Right cardiac atrium (tissue), 5 donors: Measurements from ENCODE around the gene CFAP100. TPM values are rescaled to one million over a fixed set of nuclear protein-coding genes. Genes with fewer than 3 reads are reported as not detected.

Experiments used
- ATAC-seq, 2 donors: fragments of 200-7000 bp; cut with Tn5 transposase; one replicate each; pipeline versions ENCODE4 v1.8.0 to v1.9.1; 2020; ENCODE audit warnings: moderate library complexity in 2 of 2, mild to moderate bottlenecking in 1 of 2
- DNase-seq, 3 donors: peaks; one replicate each; pipeline ENCODE4 v3.0.0-alpha.2; 2020
- H3K27ac ChIP-seq: one replicate; pipeline ENCODE4 v1.5.1; 2013; ENCODE audit warnings: mild to moderate bottlenecking, low read length, control low read depth, moderate library complexity
- H3K27me3 ChIP-seq: one replicate; pipeline ENCODE4 v1.6.1; 2013; ENCODE audit not compliant: control insufficient read depth, insufficient read depth
- H3K4me1 ChIP-seq: one replicate; pipeline ENCODE4 v1.6.1; 2013; ENCODE audit warnings: low read length; ENCODE audit not compliant: control insufficient read depth, insufficient read depth
- H3K4me3 ChIP-seq: one replicate; pipeline ENCODE4 v1.5.1; 2013; ENCODE audit warnings: low read length, control low read depth
- H3K9me3 ChIP-seq: one replicate; pipeline ENCODE4 v1.6.1; 2013; ENCODE audit warnings: low read length; ENCODE audit not compliant: control insufficient read depth
- WGBS: extraction: QIAGEN DNeasy Blood & Tissue Kit; methylation state at CpG from one replicate; pipeline ENCODE4 v1.1.7; 2013; 5-methylcytosine and 5-hydroxymethylcytosine counted together
- intact Hi-C, 4 donors: fragments of 100-400 bp; cut with DNase I; formaldehyde crosslinking; loops; one replicate each; pipeline versions ENCODE4 v1.11.0 to v1.14.0; 2022 to 2023
- polyA plus RNA-seq: library from polyadenylated mRNA; stranded (reverse); fragments of 200-250 nt; gene quantifications from one replicate; pipeline ENCODE4 v1.2.3, GENCODE V29; 2013
- total RNA-seq, 4 donors: library from RNA; stranded (reverse); fragmentation: NEBNext Ultra II Directional; extraction: Animal tissue kit (Norgen Biotek cat#: 25700); gene quantifications; one replicate each; pipeline ENCODE4 v1.2.1, GENCODE V29; 2021
- donor health status: healthy with polysubstance abuse.
- donor health status: DM: no; HTN: yes; CAD: no.
- donor health status: DM: no; HTN: no; CAD: no.
- donor health status: DM: no; HTN: yes; CAD: no; lungs with severe emphysema.
- donor health status: DM: yes; HTN: yes; CAD: no.

The CFAP100 gene
- total and polyA plus RNA-seq, 5 donors, result not detected

DNA sequence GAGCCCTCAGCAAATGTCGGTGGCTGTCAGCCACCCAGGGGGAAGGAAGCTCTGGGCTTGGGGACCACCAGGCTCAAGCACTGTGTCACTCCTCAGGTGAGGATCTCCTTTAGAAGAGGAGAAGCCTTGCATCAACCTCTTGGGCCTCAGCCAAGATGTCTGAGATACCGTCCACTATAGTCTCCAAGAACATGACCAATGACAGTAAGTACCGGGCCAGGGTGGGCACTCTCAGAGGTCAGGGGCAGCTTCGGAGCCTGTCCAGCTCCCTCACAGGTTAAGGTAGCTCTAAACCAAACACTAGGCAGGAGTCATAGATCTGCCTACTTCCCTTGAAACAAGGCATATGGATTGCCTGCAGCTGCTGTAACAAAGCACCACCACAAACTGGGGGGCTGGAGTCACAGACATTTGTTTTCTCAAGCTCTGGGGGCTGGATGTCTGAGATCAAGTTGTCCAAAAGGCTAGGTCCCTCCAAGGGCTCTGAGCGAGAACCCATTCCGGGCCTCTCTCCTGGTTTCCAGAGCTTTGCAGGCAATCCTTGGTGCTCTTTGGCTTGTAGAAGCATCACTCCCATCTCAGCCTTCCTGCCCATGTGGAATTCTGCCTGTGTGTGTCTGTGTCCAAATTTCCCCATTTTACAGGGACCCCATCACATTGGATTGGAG, 1.3 kb downstream of the CFAP100 start:
- Histone ChIP-seq H3K4me3 (no peak overlapping the region), H3K27ac (no peak overlapping the region), H3K9me3 (no peaks in the 10 kb centered on the region), H3K27me3 (no peaks in the 10 kb centered on the region), H3K4me1 (no peaks in the 10 kb centered on the region)
- WGBS, result 90% methylated on average over 6 of the region's 6 CpGs
- DNase-seq (no peak), ATAC-seq (no peak)
- intact Hi-C loops, result loop anchor here in 2 of 4 donors (5.0 to 10.0 kb wide), 2 partner anchors 139 to 261 kb away; no protein-coding TSS in a partner anchor

DNA sequence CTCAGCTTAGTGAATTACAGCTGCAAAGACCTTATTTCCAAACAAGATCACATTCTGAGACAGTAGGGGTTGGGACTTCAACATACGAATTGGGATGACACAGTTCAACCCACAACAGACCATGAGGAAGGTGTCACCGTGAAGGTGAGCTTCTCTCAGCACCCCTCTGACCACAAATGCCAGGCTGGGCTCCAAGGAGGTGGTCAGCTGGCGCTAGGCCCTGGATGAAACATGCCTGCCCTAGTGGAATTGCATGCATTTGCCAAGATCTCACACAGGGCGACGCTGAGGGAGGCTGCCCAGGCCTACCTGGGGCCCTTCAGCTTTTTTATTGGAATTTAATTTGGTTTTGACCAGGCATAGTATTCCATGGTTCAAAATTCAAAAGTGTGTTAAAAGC, 1.8 kb downstream of the CFAP100 start:
- ATAC-seq, result no peak
- WGBS, result 92% methylated on average over 5 of the region's 5 CpGs
- H3K27ac ChIP-seq, result no peak overlapping the region
- no peaks in the 10 kb centered on the region for H3K4me1 ChIP-seq
- intact Hi-C loops, result loop anchor here in 2 of 4 donors (5.0 to 10.0 kb wide), 2 partner anchors 139 to 262 kb away; no protein-coding TSS in a partner anchor
- DNase-seq, result no peak
- no peaks in the 10 kb centered on the region for H3K9me3 ChIP-seq
- H3K4me3 ChIP-seq, result no peak overlapping the region
- no peaks in the 10 kb centered on the region for H3K27me3 ChIP-seq

DNA sequence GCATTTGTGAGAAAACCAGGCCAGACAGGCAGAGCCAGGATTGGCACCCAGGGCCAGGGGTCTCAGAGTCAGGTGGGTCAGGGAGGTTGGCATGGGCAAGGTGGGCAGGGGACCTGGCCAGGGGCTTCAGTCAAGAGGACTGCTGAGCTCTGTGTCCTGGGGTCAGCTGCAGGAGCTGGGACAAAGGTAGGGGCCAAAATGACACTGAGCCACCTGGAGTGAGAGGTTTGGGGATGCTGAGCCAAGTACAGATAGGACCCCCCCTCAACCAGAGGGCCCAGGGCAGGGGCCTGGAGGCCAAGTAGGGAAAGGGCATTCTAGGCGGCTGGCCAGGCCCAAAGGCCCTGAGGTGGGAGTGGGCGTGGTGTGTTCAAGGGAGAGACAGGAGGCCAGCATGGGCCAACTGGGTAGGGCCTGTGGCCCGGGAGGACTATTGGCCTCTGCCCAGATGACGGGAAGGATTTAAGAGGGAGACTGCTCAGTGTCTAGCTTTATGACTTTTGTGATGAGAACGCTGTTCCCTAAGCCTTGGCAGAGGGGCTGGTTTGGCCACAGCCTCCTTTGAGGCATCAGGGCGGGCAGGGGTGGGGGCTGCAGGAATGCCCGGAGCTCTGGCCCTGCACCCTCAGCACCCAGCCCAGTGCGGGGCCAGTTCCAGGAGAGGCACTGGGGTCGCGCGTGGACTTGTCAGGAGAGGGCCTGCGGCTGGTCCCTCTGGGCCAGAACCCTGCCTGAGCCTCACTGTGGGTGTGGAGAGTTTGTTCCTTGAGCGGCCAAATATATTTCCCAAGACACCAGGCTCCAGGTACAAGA, 3.1 kb downstream of the CFAP100 start:
- Histone ChIP-seq H3K27me3 (no peaks in the 10 kb centered on the region), H3K4me1 (no peaks in the 10 kb centered on the region), H3K4me3 (no peak overlapping the region), H3K9me3 (no peaks in the 10 kb centered on the region), H3K27ac (no peak overlapping the region)
- WGBS, result 90% methylated on average over 13 of the region's 13 CpGs
- DNase-seq, result peak in 1 of 3 donors; percentile 43
- intact Hi-C loops, result loop anchor here in 2 of 4 donors (5.0 to 10.0 kb wide), 2 partner anchors 141 to 263 kb away; no protein-coding TSS in a partner anchor
- no peak for ATAC-seq

DNA sequence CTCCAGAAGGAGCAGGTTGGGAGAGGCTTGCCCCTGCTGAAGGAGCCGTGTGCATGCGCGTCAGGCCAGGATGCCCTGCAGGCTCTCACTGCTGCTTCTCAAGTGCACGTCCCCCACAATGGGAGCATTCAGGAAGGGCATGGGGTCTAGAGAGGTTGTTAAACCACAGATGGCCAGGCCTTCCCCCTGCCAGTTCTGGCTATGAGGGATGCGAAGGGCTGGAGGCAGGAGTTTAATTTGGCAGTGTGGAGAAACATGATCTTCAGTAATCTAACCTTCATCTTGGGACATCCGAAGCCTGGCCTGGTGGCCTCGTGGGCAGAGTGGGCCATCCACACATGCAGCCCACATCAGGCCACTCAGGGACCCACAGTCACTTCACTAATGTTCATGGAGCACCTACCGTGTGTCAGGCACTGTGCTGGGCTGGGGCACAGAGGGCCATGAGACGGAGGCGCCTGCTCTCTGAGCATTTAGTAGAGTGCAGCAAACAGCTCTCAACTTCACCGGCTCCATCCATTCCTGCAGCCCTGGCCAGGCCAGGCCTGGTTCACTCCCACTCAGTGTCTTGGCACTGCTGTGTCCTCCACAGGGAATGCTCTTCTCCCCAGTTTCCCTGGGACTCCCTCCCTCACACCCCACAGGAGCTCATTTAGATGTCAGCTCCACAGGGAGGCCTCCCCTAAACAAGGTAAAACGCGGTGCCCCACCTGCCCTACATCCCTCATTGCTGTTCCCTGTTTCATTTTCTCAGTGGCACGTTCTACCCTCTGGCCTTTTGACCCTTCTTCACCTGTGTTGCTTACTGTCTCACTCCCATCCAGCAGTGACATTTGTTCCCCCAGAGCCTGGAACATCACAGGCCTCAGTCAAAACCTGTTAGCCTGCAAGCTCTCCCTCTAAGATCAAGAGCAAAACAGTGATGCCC, 4.0 kb downstream of the CFAP100 start:
- intact Hi-C loops, result loop anchor here in 2 of 4 donors (5.0 to 10.0 kb wide), 2 partner anchors 141 to 264 kb away; no protein-coding TSS in a partner anchor
- WGBS, result 89% methylated on average over 14 of the region's 14 CpGs
- ATAC-seq (no peak), DNase-seq (no peak)
- Histone ChIP-seq H3K27me3 (no peaks in the 10 kb centered on the region), H3K4me1 (no peaks in the 10 kb centered on the region), H3K4me3 (no peak overlapping the region), H3K9me3 (no peaks in the 10 kb centered on the region), H3K27ac (no peak overlapping the region)

DNA sequence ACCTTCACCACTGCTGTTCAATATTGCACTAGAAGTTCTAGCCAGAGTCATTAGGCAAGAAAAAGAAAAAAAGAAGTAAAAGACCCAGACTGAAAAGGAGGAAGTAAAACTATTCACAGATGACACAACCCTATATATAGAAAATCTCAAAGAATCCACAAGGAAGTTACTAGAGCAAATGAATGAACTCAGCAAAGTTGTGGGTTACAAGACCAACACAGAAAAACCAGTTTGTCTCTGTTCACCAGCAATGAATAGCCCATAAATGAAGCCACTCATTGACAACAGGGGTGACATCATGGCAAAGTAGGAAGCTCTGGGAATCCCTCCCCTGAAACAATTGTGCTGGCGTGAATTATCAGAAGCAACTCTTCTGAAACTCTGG, 4.6 kb downstream of the CFAP100 start:
- Histone ChIP-seq H3K4me3 (no peak overlapping the region), H3K4me1 (no peaks in the 10 kb centered on the region), H3K27ac (no peak overlapping the region), H3K27me3 (no peaks in the 10 kb centered on the region), H3K9me3 (no peaks in the 10 kb centered on the region)
- ATAC-seq (no peak), DNase-seq (no peak)
- WGBS, result 57% methylated on average over 1 of the region's 1 CpG
- intact Hi-C loops, result loop anchor here in 2 of 4 donors (5.0 to 10.0 kb wide), 2 partner anchors 142 to 265 kb away; no protein-coding TSS in a partner anchor

DNA sequence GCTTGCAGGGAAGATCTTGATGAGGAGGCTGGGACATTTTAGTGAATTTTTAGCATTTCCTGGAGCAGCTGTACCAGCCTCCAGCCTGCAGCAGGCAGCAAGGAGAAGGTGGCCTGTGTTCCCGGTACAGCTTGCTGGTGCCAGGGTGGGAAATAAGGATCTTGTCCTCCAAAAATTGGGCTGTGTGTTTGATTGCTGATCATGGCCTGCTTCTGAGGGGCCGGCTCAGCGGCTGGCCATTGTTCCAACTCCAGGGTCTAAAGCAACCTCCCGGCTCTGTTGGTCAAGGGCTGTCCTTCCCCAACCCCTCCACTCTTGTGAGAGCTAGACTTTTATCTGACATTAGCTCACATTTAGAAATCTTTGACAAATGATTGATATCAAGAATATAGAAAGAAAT, 5.0 kb downstream of the CFAP100 start:
- ATAC-seq (no peak), DNase-seq (no peak)
- no peak overlapping the region for H3K27ac ChIP-seq
- H3K4me3 ChIP-seq, result no peak overlapping the region
- intact Hi-C loops, result loop anchor here in 2 of 4 donors (5.0 to 10.0 kb wide), 2 partner anchors 142 to 265 kb away; no protein-coding TSS in a partner anchor
- H3K4me1 ChIP-seq, result no peaks in the 10 kb centered on the region
- WGBS, result 88% methylated on average over 4 of the region's 4 CpGs
- H3K9me3 ChIP-seq, result no peaks in the 10 kb centered on the region
- H3K27me3 ChIP-seq, result no peaks in the 10 kb centered on the region

DNA sequence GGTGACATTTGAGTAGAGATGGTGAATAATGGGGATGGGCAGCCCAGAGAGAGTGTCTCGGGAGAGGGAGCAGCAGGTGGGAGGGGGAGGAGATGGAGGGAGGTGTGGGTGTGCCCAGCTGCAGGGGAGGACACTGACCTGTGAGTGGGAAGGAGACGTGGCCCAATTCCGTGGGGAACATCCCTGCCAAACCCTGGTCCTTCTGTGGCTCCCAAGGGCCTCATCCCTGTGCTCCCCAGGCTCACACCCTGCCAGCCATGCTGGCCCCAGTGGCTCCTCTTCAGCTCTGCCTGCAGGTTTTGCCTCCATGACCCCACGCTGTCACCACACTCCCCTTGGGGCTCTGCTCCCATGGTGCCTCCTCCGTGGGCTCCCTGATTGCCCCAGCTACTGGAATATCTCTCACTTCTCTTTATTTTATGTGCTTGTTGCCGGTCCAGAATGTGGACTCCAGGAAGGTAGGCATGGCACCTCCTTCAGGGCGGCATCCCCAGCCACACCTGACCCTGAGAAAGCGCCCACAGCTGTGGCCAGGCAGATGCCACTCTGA, 7.0 kb downstream of the CFAP100 start:
- 70% methylated on average over 8 of the region's 8 CpGs for WGBS
- DNase-seq (no peak), ATAC-seq (no peak)
- no peak overlapping the region for H3K4me3 ChIP-seq
- H3K27ac ChIP-seq, result no peak overlapping the region
- intact Hi-C loops, result no loop called here
- no peaks in the 10 kb centered on the region for H3K27me3 ChIP-seq
- H3K4me1 ChIP-seq, result no peaks in the 10 kb centered on the region
- H3K9me3 ChIP-seq, result no peaks in the 10 kb centered on the region

DNA sequence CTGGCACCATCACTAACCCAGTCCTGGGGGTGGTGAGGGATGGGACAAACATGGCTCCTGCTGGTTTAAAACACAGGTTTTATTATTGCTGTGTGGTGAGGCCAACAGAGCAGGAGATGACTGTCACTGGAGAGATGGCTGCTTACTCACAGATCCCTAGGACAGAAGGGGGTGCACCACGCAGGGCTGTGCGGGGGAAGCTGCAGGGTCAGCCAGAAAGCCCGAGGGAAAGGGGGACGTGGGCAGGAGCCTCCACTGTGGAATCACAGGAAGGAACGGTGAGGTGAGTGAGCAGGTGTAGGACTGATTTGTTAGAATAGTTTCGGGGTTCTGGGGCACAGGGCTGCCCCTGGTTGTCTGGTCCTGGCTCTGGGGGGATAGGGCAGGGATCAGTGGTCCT, 7.5 kb downstream of the CFAP100 start:
- 71% methylated on average over 6 of the region's 6 CpGs for WGBS
- DNase-seq, result no peak
- no peak for ATAC-seq
- Histone ChIP-seq H3K9me3 (no peaks in the 10 kb centered on the region), H3K27me3 (no peaks in the 10 kb centered on the region), H3K4me1 (no peaks in the 10 kb centered on the region), H3K27ac (no peak overlapping the region), H3K4me3 (no peak overlapping the region)
- intact Hi-C loops, result no loop called here

DNA sequence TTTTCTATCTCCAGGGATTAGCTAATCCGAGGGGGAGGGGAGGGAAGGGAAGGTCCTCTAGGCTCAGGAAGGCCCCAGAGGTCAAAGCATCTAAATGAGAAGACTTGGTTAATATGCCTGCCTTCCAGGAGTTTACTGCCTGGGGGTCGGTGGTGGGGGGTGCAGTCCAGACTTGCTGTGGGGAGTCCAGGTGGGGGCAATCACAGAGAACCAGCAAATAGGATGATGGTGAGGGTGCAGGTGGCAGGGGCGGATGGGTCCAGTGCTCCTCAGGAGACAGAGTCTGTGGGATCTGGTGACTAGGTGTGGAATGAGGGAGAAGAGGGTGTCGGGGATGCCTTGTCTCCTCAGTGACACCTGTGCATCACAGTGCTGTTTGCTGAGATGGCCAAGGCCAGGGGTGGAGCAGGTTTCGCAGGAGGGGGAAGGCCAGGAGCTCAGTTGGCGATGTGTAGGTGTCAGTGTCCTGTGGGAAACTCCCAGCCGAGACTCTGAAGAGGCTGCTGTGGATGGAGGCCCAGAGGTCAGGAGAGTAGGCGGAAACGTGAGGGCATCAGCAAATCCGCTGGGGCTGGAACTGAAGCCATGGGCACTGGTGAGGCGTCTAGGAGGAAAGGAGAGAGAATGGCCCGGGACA, 8.1 kb downstream of the CFAP100 start:
- Histone ChIP-seq H3K27me3 (no peaks in the 10 kb centered on the region), H3K4me3 (no peak overlapping the region), H3K9me3 (no peaks in the 10 kb centered on the region), H3K27ac (no peak overlapping the region), H3K4me1 (no peaks in the 10 kb centered on the region)
- intact Hi-C loops, result no loop called here
- DNase-seq (no peak), ATAC-seq (no peak)
- 80% methylated on average over 12 of the region's 12 CpGs for WGBS
